Lung (tissue), 12 donors: Measurements from ENCODE around the gene CZIB. TPM values are rescaled to one million over a fixed set of nuclear protein-coding genes. Genes with fewer than 3 reads are reported as not detected.

Experiments used
- ATAC-seq: fragments of 200-7000 bp; cut with Tn5 transposase; one replicate; pipeline ENCODE4 v1.9.1; 2020; ENCODE audit warnings: moderate number of reproducible peaks; ENCODE audit not compliant: insufficient read depth, low FRiP score
- DNase-seq, 3 donors: peaks; one replicate each; pipeline ENCODE4 v3.0.0-alpha.2; 2013 to 2017
- H3K27ac ChIP-seq, 2 donors: one replicate each; pipeline ENCODE4 v1.5.1; 2013; ENCODE audit warnings: mild to moderate bottlenecking in 2 of 2, moderate library complexity in 2 of 2, control low read depth in 1 of 2, inconsistent platforms in 1 of 2, low read depth in 1 of 2, low read length in 1 of 2
- H3K27me3 ChIP-seq, 3 donors: one replicate each; pipeline ENCODE4 v1.5.1; 2013; ENCODE audit warnings: low read length in 2 of 3; ENCODE audit not compliant: control insufficient read depth in 3 of 3, insufficient read depth in 3 of 3
- H3K36me3 ChIP-seq, 4 donors: one replicate each; pipeline ENCODE4 v1.5.1; 2013; ENCODE audit warnings: low read length in 4 of 4, mild to moderate bottlenecking in 1 of 4, moderate library complexity in 1 of 4; ENCODE audit not compliant: control insufficient read depth in 4 of 4, insufficient read depth in 4 of 4
- H3K4me1 ChIP-seq, 5 donors: one replicate each; pipeline ENCODE4 v1.5.1; 2013; ENCODE audit warnings: low read length in 5 of 5, mild to moderate bottlenecking in 2 of 5, moderate library complexity in 1 of 5; ENCODE audit not compliant: control insufficient read depth in 5 of 5, insufficient read depth in 5 of 5
- H3K4me3 ChIP-seq: one replicate; pipeline ENCODE4 v1.5.1; 2013; ENCODE audit warnings: mild to moderate bottlenecking, control low read depth, moderate library complexity
- H3K9ac ChIP-seq, 2 donors: one replicate each; pipeline ENCODE4 v1.5.1; 2013; ENCODE audit warnings: low read length in 2 of 2, control low read depth in 1 of 2; ENCODE audit not compliant: insufficient read depth in 1 of 2
- H3K9me3 ChIP-seq, 4 donors: one replicate each; pipeline ENCODE4 v1.5.1; 2013; ENCODE audit warnings: low read length in 3 of 4, mild to moderate bottlenecking in 1 of 4, moderate library complexity in 1 of 4; ENCODE audit not compliant: control insufficient read depth in 4 of 4, insufficient read depth in 3 of 4
- CTCF ChIP-seq: IDR thresholded peaks from 2 replicates; pipeline ENCODE4 v1.5.1; 2012; ENCODE audit warnings: mild to moderate bottlenecking; ENCODE audit errors: control extremely low read depth, extremely low read depth
- WGBS, 2 donors: extraction: QIAGEN DNeasy Blood & Tissue Kit; methylation state at CpG; one replicate each; pipeline ENCODE4 v1.1.7; 2013; 5-methylcytosine and 5-hydroxymethylcytosine counted together
- polyA plus RNA-seq, 2 donors: library from polyadenylated mRNA; stranded (reverse); fragments of 200-250 nt; gene quantifications; one replicate each; pipeline ENCODE4 v1.2.1, GENCODE V29; 2013
- total RNA-seq, 2 donors: library from RNA; depleted of rRNA in 1 of 2; stranded (reverse); fragments of >200 nt in 1 of 2; gene quantifications; one replicate each; pipeline ENCODE4 v1.2.1, GENCODE V29; 2014 to 2021
- donor health status: control.
- donor health status: control.
- donor health status: Bipolar disorder and iron deficiency.
- donor health status: healthy.
- donor health status: DM: yes; HTN: yes; CAD: no.

CZIB gene
- total and polyA plus RNA-seq, 4 donors: 39.1 to 86.5 (median 52.9) TPM

- Histone ChIP-seq H3K27ac (no peak overlapping the region), H3K4me3 (no peak overlapping the region), H3K9ac (no peak overlapping the region), H3K36me3 (peaks cover 0 to 8% (median 0%) of the 10 kb centered on the region in 4 donors), H3K27me3 (no peaks in the 10 kb centered on the region), H3K9me3 (no peaks in the 10 kb centered on the region), H3K4me1 (peaks cover 0 to 8% (median 0%) of the 10 kb centered on the region in 5 donors)
- no peak for TF ChIP-seq CTCF
- WGBS, 2 donors: 88 to 91% methylated on average over 4 of the region's 4 CpGs
- DNase-seq: no peak
- ATAC-seq: no peak
Observed at GRCh38 chr1:53254011-53254640, 33.7 kb upstream of the CZIB start.

GRCh38 chr1:53250325-53250724 is 29.9 kb upstream of the CZIB start:
- Histone ChIP-seq H3K9ac (no peak overlapping the region), H3K4me1 (no peaks in the 10 kb centered on the region), H3K9me3 (no peaks in the 10 kb centered on the region), H3K27ac (no peak overlapping the region), H3K36me3 (peaks cover 0 to 4% (median 0%) of the 10 kb centered on the region in 4 donors), H3K4me3 (no peak overlapping the region), H3K27me3 (no peaks in the 10 kb centered on the region)
- DNase-seq: no peak
- ATAC-seq: no peak
- WGBS, 2 donors: 84 to 88% methylated on average over 4 of the region's 4 CpGs
- no peak for TF ChIP-seq CTCF

GRCh38 chr1:53249706-53250105 is 29.3 kb upstream of the CZIB start:
- ATAC-seq (no peak), DNase-seq (no peak)
- no peaks in the 10 kb centered on the region for H3K27me3 ChIP-seq
- H3K4me1 ChIP-seq: no peaks in the 10 kb centered on the region
- H3K36me3 ChIP-seq: peaks cover 0 to 3% (median 0%) of the 10 kb centered on the region in 4 donors
- no peaks in the 10 kb centered on the region for H3K9me3 ChIP-seq
- no peak overlapping the region for H3K9ac ChIP-seq
- 70 to 81% methylated on average over 3 of the region's 3 CpGs for WGBS, 2 donors
- H3K4me3 ChIP-seq: no peak overlapping the region
- H3K27ac ChIP-seq: no peak overlapping the region
- TF ChIP-seq CTCF: no peak
